GM12873 (cell line): ENCODE measurements around the gene PTDSS2.

Source experiments
- CTCF ChIP-seq: IDR thresholded peaks from 2 replicates; pipeline ENCODE4 v1.5.1; 2012; ENCODE audit warnings: low read depth, mild to moderate bottlenecking, moderate library complexity, low read length, control low read depth; ENCODE audit not compliant: insufficient read depth; ENCODE audit errors: missing control alignments

The PTDSS2 gene

GRCh38 chr11:449889-450808 is at the start of gene PTDSS2:
Gene PTDSS2, plus strand, starts transcription at chr11:450279. Its CDS starts 177 bp downstream, at chr11:450456.
- TF ChIP-seq CTCF, result no peak

GRCh38 chr11:403021-403760 is 46.9 kb upstream of the PTDSS2 start:
- TF ChIP-seq CTCF, result no peak

GRCh38 chr11:403761-404431 is 46.2 kb upstream of the PTDSS2 start:
- TF ChIP-seq CTCF, result no peak

- TF ChIP-seq CTCF, result no peak
Measured at GRCh38 chr11:404551-405264, 45.4 kb upstream of the PTDSS2 start.

- TF ChIP-seq CTCF, result no peak
Measured at GRCh38 chr11:405323-405953, 44.6 kb upstream of the PTDSS2 start.

GRCh38 chr11:405954-406795 is 43.9 kb upstream of the PTDSS2 start:
- TF ChIP-seq CTCF, result no peak
